Cardiac muscle cell (in vitro differentiated cells and primary cell): ENCODE results near the gene CTNNB1. TPM values are rescaled to one million over a fixed set of nuclear protein-coding genes. Genes with fewer than 3 reads are reported as not detected.

ENCODE experiments used
- DNase-seq, 2 donors: peaks; one replicate each; pipeline versions ENCODE4 v3.0.0 to v3.0.0-alpha.2; 2010 to 2017; ENCODE audit warnings: low read depth in 1 of 2, low spot score in 1 of 2
- H3K27ac ChIP-seq: fragments of 200-600 bp; sonication (generic); 2 replicates; pipeline ENCODE4 v1.5.1; 2016
- H3K27me3 ChIP-seq: fragments of 200-600 bp; sonication (generic); 2 replicates; pipeline ENCODE4 v1.6.0; 2016; ENCODE audit warnings: control low read depth
- H3K36me3 ChIP-seq: fragments of 200-600 bp; sonication (generic); 2 replicates; pipeline ENCODE4 v1.5.1; 2016; ENCODE audit warnings: control low read depth
- H3K4me1 ChIP-seq: fragments of 200-600 bp; sonication (generic); 2 replicates; pipeline ENCODE4 v1.8.1; 2017; ENCODE audit warnings: low read depth, mild to moderate bottlenecking, mixed run types
- H3K4me3 ChIP-seq: fragments of 200-600 bp; sonication (generic); 2 replicates; pipeline ENCODE4 v1.5.1; 2016; ENCODE audit warnings: mild to moderate bottlenecking
- H3K9me3 ChIP-seq: fragments of 200-600 bp; sonication (generic); 2 replicates; pipeline ENCODE4 v1.5.1; 2017; ENCODE audit warnings: low read depth, mild to moderate bottlenecking, control low read depth
- polyA plus RNA-seq: library from polyadenylated mRNA; unstranded; fragments of >200 nt; fragmentation: Nextera tagmentation; extraction: Ambion mirVana; gene quantifications from 2 replicates; pipeline ENCODE4 v1.2.1, GENCODE V29; 2016
- total RNA-seq: library from RNA; depleted of rRNA; stranded (reverse); fragments of >200 nt; gene quantifications from 2 replicates; pipeline ENCODE4 v1.2.3, GENCODE V29; 2016
- TF ChIP-seq, protein P1 (sequence below): IDR thresholded peaks from 2 replicates; pipeline ENCODE4 v1.5.1; 2012; ENCODE audit warnings: low read depth, mild to moderate bottlenecking, low read length

Gene CTNNB1
- total and polyA plus RNA-seq, 2 experiments from 2014 or later = 213 to 574 TPM

DNA sequence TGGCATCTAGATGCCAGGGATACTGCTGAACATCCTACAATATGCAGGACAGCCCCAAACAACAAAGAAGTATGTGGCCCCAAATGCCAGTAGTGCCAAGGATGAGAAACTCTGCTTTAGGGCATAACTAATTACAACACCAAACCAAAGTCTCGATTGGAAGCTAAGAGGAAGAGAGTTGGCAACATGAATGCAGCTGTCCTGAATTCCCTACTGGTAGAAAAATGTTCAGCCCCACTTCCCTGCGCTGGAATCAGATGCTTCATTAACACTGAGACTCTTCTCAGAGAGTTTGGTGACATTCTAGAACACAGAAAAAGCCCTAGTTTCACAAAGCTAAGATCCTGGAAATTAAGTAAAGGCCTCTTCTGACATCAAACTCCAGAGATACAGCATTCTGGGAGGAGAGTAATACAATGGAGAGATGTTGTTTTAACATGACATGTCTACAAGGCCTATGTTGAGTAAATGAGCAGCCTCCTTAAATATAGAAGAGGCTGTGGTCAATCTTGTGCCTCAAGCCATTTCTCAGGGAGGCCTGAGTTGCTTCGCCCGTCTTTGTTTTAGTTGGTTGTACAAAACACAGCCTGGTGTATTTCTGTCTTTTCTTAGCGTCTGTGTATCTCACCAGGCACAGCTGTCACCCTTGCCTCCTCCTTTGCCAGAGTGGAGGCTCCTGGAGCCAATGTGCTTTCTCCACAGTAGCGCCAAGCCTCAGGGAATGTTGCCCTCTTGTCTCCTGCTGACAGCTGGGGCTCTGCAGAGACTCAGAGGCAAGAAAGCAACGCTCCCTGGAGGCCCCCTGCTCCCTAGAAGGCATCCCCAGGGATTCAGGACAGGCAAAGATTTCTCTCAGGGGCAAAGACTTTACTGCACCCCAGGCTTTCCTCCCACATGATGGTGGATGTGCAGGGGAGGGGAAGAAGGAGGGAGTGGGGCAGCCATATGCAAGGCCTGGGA is 25.1 kb upstream of the CTNNB1 start:
- Histone ChIP-seq H3K4me1 (peaks cover 21% of the 10 kb centered on the region), H3K9me3 (no peaks in the 10 kb centered on the region), H3K36me3 (no peaks in the 10 kb centered on the region), H3K27me3 (no peaks in the 10 kb centered on the region), H3K27ac (peak overlapping the region; percentile 64), H3K4me3 (no peak overlapping the region)
- peak in 1 of 2 donors; percentile 80 for DNase-seq
- TF ChIP-seq, protein P1, sequence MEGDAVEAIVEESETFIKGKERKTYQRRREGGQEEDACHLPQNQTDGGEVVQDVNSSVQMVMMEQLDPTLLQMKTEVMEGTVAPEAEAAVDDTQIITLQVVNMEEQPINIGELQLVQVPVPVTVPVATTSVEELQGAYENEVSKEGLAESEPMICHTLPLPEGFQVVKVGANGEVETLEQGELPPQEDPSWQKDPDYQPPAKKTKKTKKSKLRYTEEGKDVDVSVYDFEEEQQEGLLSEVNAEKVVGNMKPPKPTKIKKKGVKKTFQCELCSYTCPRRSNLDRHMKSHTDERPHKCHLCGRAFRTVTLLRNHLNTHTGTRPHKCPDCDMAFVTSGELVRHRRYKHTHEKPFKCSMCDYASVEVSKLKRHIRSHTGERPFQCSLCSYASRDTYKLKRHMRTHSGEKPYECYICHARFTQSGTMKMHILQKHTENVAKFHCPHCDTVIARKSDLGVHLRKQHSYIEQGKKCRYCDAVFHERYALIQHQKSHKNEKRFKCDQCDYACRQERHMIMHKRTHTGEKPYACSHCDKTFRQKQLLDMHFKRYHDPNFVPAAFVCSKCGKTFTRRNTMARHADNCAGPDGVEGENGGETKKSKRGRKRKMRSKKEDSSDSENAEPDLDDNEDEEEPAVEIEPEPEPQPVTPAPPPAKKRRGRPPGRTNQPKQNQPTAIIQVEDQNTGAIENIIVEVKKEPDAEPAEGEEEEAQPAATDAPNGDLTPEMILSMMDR = no peak

DNA sequence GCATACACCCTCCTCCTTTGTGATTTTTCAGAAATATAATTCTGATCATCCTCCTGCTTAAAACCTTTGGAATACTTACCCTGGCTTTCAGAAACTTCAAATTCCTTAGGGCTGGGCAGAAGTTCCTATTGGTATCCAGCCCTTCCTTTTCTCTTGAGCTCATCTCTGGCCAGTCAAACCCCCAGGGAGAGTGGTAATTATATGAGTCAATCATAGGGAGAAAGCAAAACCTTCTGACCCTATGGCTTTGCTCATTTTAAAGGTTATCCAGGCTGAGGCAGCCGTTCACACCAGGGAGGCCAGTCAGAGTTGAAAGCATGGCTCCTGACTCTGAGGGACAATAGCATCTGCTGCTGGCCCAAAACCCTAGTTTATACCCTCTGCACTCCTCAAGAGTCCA is 23.9 kb upstream of the CTNNB1 start:
- TF ChIP-seq, protein P1 = no peak
- DNase-seq = no peak
- peaks cover 21% of the 10 kb centered on the region for H3K4me1 ChIP-seq
- H3K27ac ChIP-seq = no peak overlapping the region
- no peak overlapping the region for H3K4me3 ChIP-seq
- H3K27me3 ChIP-seq = no peaks in the 10 kb centered on the region
- no peaks in the 10 kb centered on the region for H3K9me3 ChIP-seq
- H3K36me3 ChIP-seq = no peaks in the 10 kb centered on the region

DNA sequence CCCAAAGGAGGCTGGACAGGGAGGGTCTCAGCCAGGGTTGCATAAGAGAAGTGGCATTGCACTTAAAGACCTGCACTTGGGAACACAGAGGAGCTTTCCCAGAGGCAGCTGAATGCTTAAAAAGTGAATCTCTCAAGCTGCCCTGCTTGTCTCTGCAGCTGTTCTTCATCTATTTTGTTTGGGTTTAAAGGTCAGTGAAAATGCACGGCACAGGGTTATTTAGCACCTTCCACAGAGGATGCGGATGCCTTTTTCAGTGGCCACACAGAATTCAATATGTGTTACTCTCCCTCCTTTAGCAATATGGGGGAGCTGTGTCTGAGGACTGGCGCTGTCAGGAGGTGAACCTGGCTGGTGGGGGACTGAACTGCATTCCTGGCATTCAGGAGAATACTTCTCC is 22.7 kb upstream of the CTNNB1 start:
- no peak overlapping the region for H3K4me3 ChIP-seq
- peak in 1 of 2 donors; percentile 38 for DNase-seq
- no peaks in the 10 kb centered on the region for H3K36me3 ChIP-seq
- H3K27ac ChIP-seq = peak overlapping the region; percentile 15
- no peaks in the 10 kb centered on the region for H3K9me3 ChIP-seq
- peaks cover 21% of the 10 kb centered on the region for H3K4me1 ChIP-seq
- TF ChIP-seq, protein P1 = no peak
- H3K27me3 ChIP-seq = no peaks in the 10 kb centered on the region

DNA sequence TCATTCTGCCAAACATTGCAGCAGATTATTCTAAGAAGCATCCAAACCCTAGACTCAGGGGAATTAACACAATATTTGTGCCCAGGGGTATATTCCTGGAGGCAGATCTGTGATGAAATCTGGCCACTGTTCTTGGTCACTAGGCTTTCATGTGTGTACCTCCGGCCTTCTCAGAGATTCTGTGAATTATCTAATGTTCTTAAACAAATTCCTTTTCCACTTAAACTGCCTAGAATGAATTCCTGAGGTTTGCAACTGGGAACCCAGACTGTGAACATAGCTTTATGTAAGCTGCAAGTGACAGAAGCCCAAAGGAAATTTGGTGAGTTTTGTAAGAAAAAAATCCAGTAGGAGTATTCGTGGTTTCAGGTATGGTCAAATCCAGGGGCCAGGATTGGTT is 20.7 kb upstream of the CTNNB1 start:
- Histone ChIP-seq H3K27ac (no peak overlapping the region), H3K9me3 (no peaks in the 10 kb centered on the region), H3K4me1 (peaks cover 21% of the 10 kb centered on the region), H3K27me3 (no peaks in the 10 kb centered on the region), H3K36me3 (no peaks in the 10 kb centered on the region), H3K4me3 (no peak overlapping the region)
- TF ChIP-seq, protein P1 = no peak
- DNase-seq = no peak

DNA sequence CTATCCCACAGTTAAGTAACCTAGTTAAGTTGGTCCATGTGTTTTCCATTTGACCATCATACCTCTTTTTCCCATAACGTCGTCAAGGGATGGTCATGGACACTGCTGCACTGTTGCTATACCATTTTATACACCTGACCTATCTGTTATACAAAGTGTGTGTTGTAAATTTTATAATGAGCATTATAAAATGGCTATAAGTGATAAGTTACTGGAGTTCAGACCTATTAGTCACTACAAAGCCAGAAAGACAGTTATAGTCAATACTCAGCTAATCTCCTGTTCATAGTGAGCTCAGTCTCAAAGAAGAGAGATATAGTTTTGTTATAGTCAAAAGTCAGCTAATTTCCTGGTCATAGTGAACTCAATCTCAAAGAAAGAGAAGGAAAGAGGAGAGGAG is 18.9 kb upstream of the CTNNB1 start:
- peaks cover 9% of the 10 kb centered on the region for H3K4me1 ChIP-seq
- no peaks in the 10 kb centered on the region for H3K27me3 ChIP-seq
- no peaks in the 10 kb centered on the region for H3K9me3 ChIP-seq
- DNase-seq = no peak
- H3K27ac ChIP-seq = no peak overlapping the region
- H3K4me3 ChIP-seq = no peak overlapping the region
- no peaks in the 10 kb centered on the region for H3K36me3 ChIP-seq
- TF ChIP-seq, protein P1 = no peak
